WTC11 (cell line): ENCODE results near the gene ABCC2. TPM values are rescaled to one million over a fixed set of nuclear protein-coding genes. Genes with fewer than 3 reads are reported as not detected.

Experiments
- ATAC-seq: fragments of 200-7000 bp; cut with Tn5 transposase; 2 replicates; pipeline ENCODE4 v1.10.0; 2021; ENCODE audit warnings: mild to moderate bottlenecking, moderate library complexity
- CTCF ChIA-PET: fragments of 300-600 bp; sonication (Branson Sonifier 250); formaldehyde crosslinking; loops from one replicate; lab custom pipeline; 2021; ENCODE audit warnings: antibody characterized with exemption; lab: Charles Lee
- POLR2A ChIA-PET: fragments of 350-600 bp; sonication (Branson Sonifier 250); formaldehyde crosslinking; loops from one replicate; lab custom pipeline; 2021; ENCODE audit warnings: antibody characterized with exemption; lab: Charles Lee
- DNase-seq: peaks from one replicate; pipeline ENCODE4 v3.0.0; 2021; ENCODE audit warnings: low spot score
- H3K27ac Mint-ChIP-seq: 2 replicates; pipeline ENCODE4 v1.8.0; 2021; ENCODE audit warnings: mixed read lengths
- H3K27me3 Mint-ChIP-seq: 2 replicates; pipeline ENCODE4 v1.8.0; 2021; ENCODE audit warnings: low read depth, mild to moderate bottlenecking, moderate library complexity, mixed read lengths
- H3K36me3 Mint-ChIP-seq: 2 replicates; pipeline ENCODE4 v1.8.0; 2021; ENCODE audit warnings: mixed read lengths
- H3K4me1 Mint-ChIP-seq: 2 replicates; pipeline ENCODE4 v1.8.0; 2022; ENCODE audit warnings: mixed read lengths
- H3K4me3 Mint-ChIP-seq: 2 replicates; pipeline ENCODE4 v1.8.0; 2021; ENCODE audit warnings: mild to moderate bottlenecking, moderate library complexity, mixed read lengths
- H3K9me3 Mint-ChIP-seq: 2 replicates; pipeline ENCODE4 v1.8.0; 2021; ENCODE audit warnings: mixed read lengths
- CBFB ChIP-seq: sonication (generic); formaldehyde crosslinking; IDR thresholded peaks from 2 replicates; pipeline ENCODE4 v1.8.1; 2022; ENCODE audit warnings: mild to moderate bottlenecking, low read depth, missing genetic modification reagents
- GRHL2 ChIP-seq: fragments of 250-450 bp; sonication (Bioruptor Pico); IDR thresholded peaks from 2 replicates; pipeline ENCODE4 v1.8.0; 2022; ENCODE audit warnings: mild to moderate bottlenecking, moderate library complexity; ENCODE audit not compliant: insufficient replicate concordance, severe bottlenecking
- GTF2I ChIP-seq: fragments of 250-450 bp; sonication (Bioruptor Pico); conservative IDR thresholded peaks from 2 replicates; pipeline ENCODE4 v1.4.0; 2021; ENCODE audit warnings: mild to moderate bottlenecking
- JUN ChIP-seq: sonication (generic); formaldehyde crosslinking; IDR thresholded peaks from 2 replicates; pipeline ENCODE4 v1.8.0; 2023; ENCODE audit warnings: mild to moderate bottlenecking, missing genetic modification reagents
- NFE2L1 ChIP-seq: sonication (generic); formaldehyde crosslinking; IDR thresholded peaks from 2 replicates; pipeline ENCODE4 v1.8.1; 2023; ENCODE audit warnings: missing genetic modification reagents
- NR1H2 ChIP-seq: sonication (generic); formaldehyde crosslinking; IDR thresholded peaks from 2 replicates; pipeline ENCODE4 v1.9.0; 2021; ENCODE audit warnings: mild to moderate bottlenecking, moderate library complexity, missing genetic modification reagents
- SOX15 ChIP-seq: fragments of 250-450 bp; sonication (Bioruptor Pico); IDR thresholded peaks from 2 replicates; pipeline ENCODE4 v1.9.0; 2021; ENCODE audit warnings: mild to moderate bottlenecking
- TCF7 ChIP-seq: sonication (generic); formaldehyde crosslinking; IDR thresholded peaks from 2 replicates; pipeline ENCODE4 v1.8.0; 2022; ENCODE audit warnings: mild to moderate bottlenecking, low read depth, missing genetic modification reagents, moderate library complexity
- TEAD1 ChIP-seq: sonication (generic); formaldehyde crosslinking; IDR thresholded peaks from 2 replicates; pipeline ENCODE4 v1.8.0; 2022; ENCODE audit warnings: mild to moderate bottlenecking, missing genetic modification reagents
- TEAD4 ChIP-seq: sonication (generic); formaldehyde crosslinking; IDR thresholded peaks from 2 replicates; pipeline ENCODE4 v1.8.0; 2022; ENCODE audit warnings: mild to moderate bottlenecking, missing genetic modification reagents
- ZBTB21 ChIP-seq: sonication (generic); formaldehyde crosslinking; IDR thresholded peaks from 2 replicates; pipeline ENCODE4 v1.8.1; 2023; ENCODE audit warnings: mild to moderate bottlenecking, missing genetic modification reagents, borderline replicate concordance
- ZNF232 ChIP-seq: sonication (generic); formaldehyde crosslinking; IDR thresholded peaks from 2 replicates; pipeline ENCODE4 v1.8.0; 2022; ENCODE audit warnings: mild to moderate bottlenecking, missing genetic modification reagents
- ZNF416 ChIP-seq: fragments of 250-450 bp; sonication (Bioruptor Pico); IDR thresholded peaks from 2 replicates; pipeline ENCODE4 v1.9.0; 2021; ENCODE audit warnings: mild to moderate bottlenecking, inconsistent platforms
- ZNF423 ChIP-seq: fragments of 250-450 bp; sonication (Bioruptor Pico); IDR thresholded peaks from 2 replicates; pipeline ENCODE4 v2.1.2; 2022; ENCODE audit warnings: mild to moderate bottlenecking, moderate library complexity
- total RNA-seq: library from RNA; stranded (reverse); gene quantifications from 3 replicates; pipeline ENCODE4 v1.2.3, GENCODE V29; 2021
- TF ChIP-seq, protein P1 (sequence below): sonication (generic); formaldehyde crosslinking; IDR thresholded peaks from 2 replicates; pipeline ENCODE4 v1.8.1; 2023; ENCODE audit warnings: mild to moderate bottlenecking, missing genetic modification reagents, borderline replicate concordance
- TF ChIP-seq, protein P2 (sequence below): sonication (generic); formaldehyde crosslinking; conservative IDR thresholded peaks from 2 replicates; pipeline ENCODE4 v1.8.1; 2023; ENCODE audit warnings: mild to moderate bottlenecking, low read depth, missing genetic modification reagents, moderate library complexity
- TF ChIP-seq, protein P3 (sequence below): sonication (generic); formaldehyde crosslinking; IDR thresholded peaks from 2 replicates; pipeline ENCODE4 v1.8.1; 2022; ENCODE audit warnings: low read depth, missing genetic modification reagents, borderline replicate concordance
- TF ChIP-seq, protein P4 (sequence below): sonication (generic); formaldehyde crosslinking; IDR thresholded peaks from 2 replicates; pipeline ENCODE4 v1.8.1; 2023; ENCODE audit warnings: mild to moderate bottlenecking, missing genetic modification reagents, moderate library complexity
- TF ChIP-seq, protein P5 (sequence below): sonication (generic); formaldehyde crosslinking; conservative IDR thresholded peaks from 2 replicates; pipeline ENCODE4 v1.8.1; 2022; ENCODE audit warnings: mild to moderate bottlenecking, missing genetic modification reagents
- TF ChIP-seq, protein P6 (sequence below): sonication (generic); formaldehyde crosslinking; IDR thresholded peaks from 2 replicates; pipeline ENCODE4 v1.8.1; 2023; ENCODE audit warnings: mild to moderate bottlenecking, missing genetic modification reagents

Gene ABCC2
- total RNA-seq, 1 experiment from 2014 or later, result 0.87 TPM

DNA sequence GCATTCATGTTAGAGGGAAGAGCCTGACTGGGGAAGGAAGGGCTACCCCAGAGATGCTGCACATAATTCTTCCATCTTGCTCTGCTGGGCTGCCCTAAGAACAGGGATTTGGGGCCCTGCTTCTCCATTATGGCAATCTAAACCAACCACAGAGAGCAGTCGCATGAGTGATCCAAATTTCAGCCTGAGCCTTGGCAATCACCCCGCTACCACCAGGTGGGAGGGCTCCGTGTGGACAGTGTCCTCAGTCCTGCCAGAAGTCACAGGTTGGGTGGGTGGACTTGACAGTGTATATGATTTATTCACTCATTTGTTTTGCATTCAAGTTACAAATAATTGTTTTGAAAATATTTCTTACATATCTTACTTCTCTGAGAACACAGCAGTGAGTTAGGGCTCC is 22.0 kb downstream of the ABCC2 start (continued):
- TF ChIP-seq, protein P1, sequence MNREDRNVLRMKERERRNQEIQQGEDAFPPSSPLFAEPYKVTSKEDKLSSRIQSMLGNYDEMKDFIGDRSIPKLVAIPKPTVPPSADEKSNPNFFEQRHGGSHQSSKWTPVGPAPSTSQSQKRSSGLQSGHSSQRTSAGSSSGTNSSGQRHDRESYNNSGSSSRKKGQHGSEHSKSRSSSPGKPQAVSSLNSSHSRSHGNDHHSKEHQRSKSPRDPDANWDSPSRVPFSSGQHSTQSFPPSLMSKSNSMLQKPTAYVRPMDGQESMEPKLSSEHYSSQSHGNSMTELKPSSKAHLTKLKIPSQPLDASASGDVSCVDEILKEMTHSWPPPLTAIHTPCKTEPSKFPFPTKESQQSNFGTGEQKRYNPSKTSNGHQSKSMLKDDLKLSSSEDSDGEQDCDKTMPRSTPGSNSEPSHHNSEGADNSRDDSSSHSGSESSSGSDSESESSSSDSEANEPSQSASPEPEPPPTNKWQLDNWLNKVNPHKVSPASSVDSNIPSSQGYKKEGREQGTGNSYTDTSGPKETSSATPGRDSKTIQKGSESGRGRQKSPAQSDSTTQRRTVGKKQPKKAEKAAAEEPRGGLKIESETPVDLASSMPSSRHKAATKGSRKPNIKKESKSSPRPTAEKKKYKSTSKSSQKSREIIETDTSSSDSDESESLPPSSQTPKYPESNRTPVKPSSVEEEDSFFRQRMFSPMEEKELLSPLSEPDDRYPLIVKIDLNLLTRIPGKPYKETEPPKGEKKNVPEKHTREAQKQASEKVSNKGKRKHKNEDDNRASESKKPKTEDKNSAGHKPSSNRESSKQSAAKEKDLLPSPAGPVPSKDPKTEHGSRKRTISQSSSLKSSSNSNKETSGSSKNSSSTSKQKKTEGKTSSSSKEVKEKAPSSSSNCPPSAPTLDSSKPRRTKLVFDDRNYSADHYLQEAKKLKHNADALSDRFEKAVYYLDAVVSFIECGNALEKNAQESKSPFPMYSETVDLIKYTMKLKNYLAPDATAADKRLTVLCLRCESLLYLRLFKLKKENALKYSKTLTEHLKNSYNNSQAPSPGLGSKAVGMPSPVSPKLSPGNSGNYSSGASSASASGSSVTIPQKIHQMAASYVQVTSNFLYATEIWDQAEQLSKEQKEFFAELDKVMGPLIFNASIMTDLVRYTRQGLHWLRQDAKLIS (CRISPR knock-in tag), result no peak
- TF ChIP-seq, protein P2, sequence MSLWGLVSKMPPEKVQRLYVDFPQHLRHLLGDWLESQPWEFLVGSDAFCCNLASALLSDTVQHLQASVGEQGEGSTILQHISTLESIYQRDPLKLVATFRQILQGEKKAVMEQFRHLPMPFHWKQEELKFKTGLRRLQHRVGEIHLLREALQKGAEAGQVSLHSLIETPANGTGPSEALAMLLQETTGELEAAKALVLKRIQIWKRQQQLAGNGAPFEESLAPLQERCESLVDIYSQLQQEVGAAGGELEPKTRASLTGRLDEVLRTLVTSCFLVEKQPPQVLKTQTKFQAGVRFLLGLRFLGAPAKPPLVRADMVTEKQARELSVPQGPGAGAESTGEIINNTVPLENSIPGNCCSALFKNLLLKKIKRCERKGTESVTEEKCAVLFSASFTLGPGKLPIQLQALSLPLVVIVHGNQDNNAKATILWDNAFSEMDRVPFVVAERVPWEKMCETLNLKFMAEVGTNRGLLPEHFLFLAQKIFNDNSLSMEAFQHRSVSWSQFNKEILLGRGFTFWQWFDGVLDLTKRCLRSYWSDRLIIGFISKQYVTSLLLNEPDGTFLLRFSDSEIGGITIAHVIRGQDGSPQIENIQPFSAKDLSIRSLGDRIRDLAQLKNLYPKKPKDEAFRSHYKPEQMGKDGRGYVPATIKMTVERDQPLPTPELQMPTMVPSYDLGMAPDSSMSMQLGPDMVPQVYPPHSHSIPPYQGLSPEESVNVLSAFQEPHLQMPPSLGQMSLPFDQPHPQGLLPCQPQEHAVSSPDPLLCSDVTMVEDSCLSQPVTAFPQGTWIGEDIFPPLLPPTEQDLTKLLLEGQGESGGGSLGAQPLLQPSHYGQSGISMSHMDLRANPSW (CRISPR knock-in tag), result no peak
- TF ChIP-seq TEAD4 (CRISPR knock-in tag) (no peak), ZNF232 (CRISPR knock-in tag) (no peak), NFE2L1 (CRISPR knock-in tag) (no peak)

DNA sequence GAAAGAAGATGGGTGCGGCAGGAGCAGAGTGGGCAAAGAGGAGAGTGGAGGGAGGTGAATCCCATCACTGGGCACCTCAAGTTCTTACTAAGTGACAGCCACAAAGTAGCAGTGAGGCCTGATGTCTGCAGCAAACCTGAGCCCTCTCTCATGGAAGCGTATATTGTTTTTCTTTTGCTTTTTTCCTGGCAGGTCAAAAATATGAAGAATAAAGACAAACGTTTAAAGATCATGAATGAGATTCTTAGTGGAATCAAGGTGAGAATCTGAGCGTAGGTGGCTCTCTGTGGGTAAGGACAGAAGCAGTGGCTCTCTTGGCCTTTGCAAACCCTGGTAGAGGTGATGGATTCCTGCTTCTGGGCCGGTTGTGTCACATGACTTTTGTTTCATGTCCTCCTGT is 22.8 kb downstream of the ABCC2 start:
- H3K27ac Mint-ChIP-seq, result no peak overlapping the region
- H3K36me3 Mint-ChIP-seq, result no peaks in the 10 kb centered on the region
- H3K4me1 Mint-ChIP-seq, result no peaks in the 10 kb centered on the region
- no peak for ATAC-seq
- POLR2A ChIA-PET, result no interaction called here
- DNase-seq, result no peak
- H3K4me3 Mint-ChIP-seq, result no peak overlapping the region
- no peaks in the 10 kb centered on the region for H3K9me3 Mint-ChIP-seq
- no peaks in the 10 kb centered on the region for H3K27me3 Mint-ChIP-seq
- CTCF ChIA-PET, result no interaction called here
- TF ChIP-seq GTF2I (CRISPR knock-in tag) (no peak), ZNF423 (CRISPR knock-in tag) (no peak), NFE2L1 (CRISPR knock-in tag) (no peak), ZNF416 (CRISPR knock-in tag) (no peak), JUN (no peak), TCF7 (CRISPR knock-in tag) (no peak), ZBTB21 (CRISPR knock-in tag) (no peak), GRHL2 (CRISPR knock-in tag) (no peak)
- TF ChIP-seq, protein P3, sequence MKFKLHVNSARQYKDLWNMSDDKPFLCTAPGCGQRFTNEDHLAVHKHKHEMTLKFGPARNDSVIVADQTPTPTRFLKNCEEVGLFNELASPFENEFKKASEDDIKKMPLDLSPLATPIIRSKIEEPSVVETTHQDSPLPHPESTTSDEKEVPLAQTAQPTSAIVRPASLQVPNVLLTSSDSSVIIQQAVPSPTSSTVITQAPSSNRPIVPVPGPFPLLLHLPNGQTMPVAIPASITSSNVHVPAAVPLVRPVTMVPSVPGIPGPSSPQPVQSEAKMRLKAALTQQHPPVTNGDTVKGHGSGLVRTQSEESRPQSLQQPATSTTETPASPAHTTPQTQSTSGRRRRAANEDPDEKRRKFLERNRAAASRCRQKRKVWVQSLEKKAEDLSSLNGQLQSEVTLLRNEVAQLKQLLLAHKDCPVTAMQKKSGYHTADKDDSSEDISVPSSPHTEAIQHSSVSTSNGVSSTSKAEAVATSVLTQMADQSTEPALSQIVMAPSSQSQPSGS (CRISPR knock-in tag), result no peak
- TF ChIP-seq, protein P4, sequence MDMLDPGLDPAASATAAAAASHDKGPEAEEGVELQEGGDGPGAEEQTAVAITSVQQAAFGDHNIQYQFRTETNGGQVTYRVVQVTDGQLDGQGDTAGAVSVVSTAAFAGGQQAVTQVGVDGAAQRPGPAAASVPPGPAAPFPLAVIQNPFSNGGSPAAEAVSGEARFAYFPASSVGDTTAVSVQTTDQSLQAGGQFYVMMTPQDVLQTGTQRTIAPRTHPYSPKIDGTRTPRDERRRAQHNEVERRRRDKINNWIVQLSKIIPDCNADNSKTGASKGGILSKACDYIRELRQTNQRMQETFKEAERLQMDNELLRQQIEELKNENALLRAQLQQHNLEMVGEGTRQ, result no peak

DNA sequence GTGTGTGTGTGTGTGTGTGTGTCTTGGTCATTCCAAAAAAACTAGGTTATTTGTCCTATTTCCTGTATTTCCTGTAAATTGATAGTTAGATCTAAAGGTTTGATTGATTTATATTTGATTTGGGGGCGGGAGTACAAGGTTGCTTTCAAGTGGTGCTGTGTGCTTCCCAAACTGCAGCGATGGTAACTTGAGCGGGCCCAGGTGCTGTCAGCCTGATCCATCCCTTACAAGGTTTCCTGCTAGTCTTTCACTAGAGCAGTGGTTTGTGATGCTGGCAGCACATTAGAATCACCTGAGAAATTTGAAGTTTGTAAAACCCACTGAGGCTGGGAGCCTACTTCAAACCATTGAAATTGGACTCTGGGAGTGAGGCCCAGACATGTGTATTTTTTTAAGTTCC is 23.7 kb downstream of the ABCC2 start:
- CTCF ChIA-PET, result no interaction called here
- no peak for ATAC-seq
- H3K27ac Mint-ChIP-seq, result no peak overlapping the region
- TF ChIP-seq NR1H2 (CRISPR knock-in tag), result no peak
- TF ChIP-seq, protein P5, sequence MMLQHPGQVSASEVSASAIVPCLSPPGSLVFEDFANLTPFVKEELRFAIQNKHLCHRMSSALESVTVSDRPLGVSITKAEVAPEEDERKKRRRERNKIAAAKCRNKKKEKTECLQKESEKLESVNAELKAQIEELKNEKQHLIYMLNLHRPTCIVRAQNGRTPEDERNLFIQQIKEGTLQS (CRISPR knock-in tag), result no peak
- no peak for TF ChIP-seq TEAD4 (CRISPR knock-in tag)
- TF ChIP-seq, protein P6, sequence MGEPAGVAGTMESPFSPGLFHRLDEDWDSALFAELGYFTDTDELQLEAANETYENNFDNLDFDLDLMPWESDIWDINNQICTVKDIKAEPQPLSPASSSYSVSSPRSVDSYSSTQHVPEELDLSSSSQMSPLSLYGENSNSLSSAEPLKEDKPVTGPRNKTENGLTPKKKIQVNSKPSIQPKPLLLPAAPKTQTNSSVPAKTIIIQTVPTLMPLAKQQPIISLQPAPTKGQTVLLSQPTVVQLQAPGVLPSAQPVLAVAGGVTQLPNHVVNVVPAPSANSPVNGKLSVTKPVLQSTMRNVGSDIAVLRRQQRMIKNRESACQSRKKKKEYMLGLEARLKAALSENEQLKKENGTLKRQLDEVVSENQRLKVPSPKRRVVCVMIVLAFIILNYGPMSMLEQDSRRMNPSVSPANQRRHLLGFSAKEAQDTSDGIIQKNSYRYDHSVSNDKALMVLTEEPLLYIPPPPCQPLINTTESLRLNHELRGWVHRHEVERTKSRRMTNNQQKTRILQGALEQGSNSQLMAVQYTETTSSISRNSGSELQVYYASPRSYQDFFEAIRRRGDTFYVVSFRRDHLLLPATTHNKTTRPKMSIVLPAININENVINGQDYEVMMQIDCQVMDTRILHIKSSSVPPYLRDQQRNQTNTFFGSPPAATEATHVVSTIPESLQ (CRISPR knock-in tag), result no peak
- TF ChIP-seq CBFB, result no peak
- no peak for TF ChIP-seq TEAD1 (CRISPR knock-in tag)
- no peak for TF ChIP-seq SOX15 (CRISPR knock-in tag)

More for the DNA sequence above, 23.7 kb downstream of the ABCC2 start:
- Mint-ChIP-seq H3K4me1 (no peaks in the 10 kb centered on the region), H3K36me3 (no peaks in the 10 kb centered on the region), H3K4me3 (no peak overlapping the region), H3K27me3 (no peaks in the 10 kb centered on the region), H3K9me3 (no peaks in the 10 kb centered on the region)
- POLR2A ChIA-PET, result no interaction called here
- DNase-seq, result no peak
